NCI-H524 (cell line): ENCODE results near the gene HECTD2.

Experiments used
- DNase-seq, 2 experiments: peaks; one replicate each; lab custom pipeline; 2025; lab: John Stamatoyannopoulos, UW

Gene HECTD2

GRCh38 chr10:91536733-91537132 lies 126.6 kb downstream of the HECTD2 start:
- no peak for DNase-seq

GRCh38 chr10:91537614-91538383 lies 127.7 kb downstream of the HECTD2 start:
- DNase-seq = no peak

- DNase-seq = no peak
These were observed 129.8 kb downstream of the HECTD2 start for GRCh38 chr10:91539930-91540329.

- DNase-seq = no peak
These were observed 130.6 kb downstream of the HECTD2 start for GRCh38 chr10:91540733-91541132.

- DNase-seq = no peak
These were observed 131.3 kb downstream of the HECTD2 start for GRCh38 chr10:91541481-91541880.

GRCh38 chr10:91545384-91545783 lies 135.2 kb downstream of the HECTD2 start:
- DNase-seq = no peak

GRCh38 chr10:91545838-91546237 lies 135.7 kb downstream of the HECTD2 start:
- no peak for DNase-seq

- DNase-seq = no peak
These were observed 139.1 kb downstream of the HECTD2 start for GRCh38 chr10:91549262-91549661.

GRCh38 chr10:91550021-91550420 lies 139.9 kb downstream of the HECTD2 start:
- no peak for DNase-seq

- DNase-seq = peak in 1 of 2 experiments; percentile 36
These were observed 141.7 kb downstream of the HECTD2 start for GRCh38 chr10:91551856-91552255.

- DNase-seq = no peak
These were observed 142.3 kb downstream of the HECTD2 start for GRCh38 chr10:91552274-91553095.

- DNase-seq = no peak
These were observed 145.3 kb downstream of the HECTD2 start for GRCh38 chr10:91555455-91555854.

- DNase-seq = no peak
These were observed 146.8 kb downstream of the HECTD2 start for GRCh38 chr10:91556691-91557566.

- DNase-seq = no peak
These were observed 147.5 kb downstream of the HECTD2 start for GRCh38 chr10:91557651-91558111.

- DNase-seq = no peak
These were observed 148.3 kb downstream of the HECTD2 start for GRCh38 chr10:91558473-91558872.

- DNase-seq = no peak
These were observed 149.0 kb downstream of the HECTD2 start for GRCh38 chr10:91559169-91559568.

- DNase-seq = no peak
These were observed 149.6 kb downstream of the HECTD2 start for GRCh38 chr10:91559750-91560149.

- peak in 1 of 2 experiments; percentile 7 for DNase-seq
These were observed 150.7 kb downstream of the HECTD2 start for GRCh38 chr10:91560827-91561226.

- DNase-seq = no peak
These were observed 152.9 kb downstream of the HECTD2 start for GRCh38 chr10:91562839-91563581.

- no peak for DNase-seq
These were observed 153.9 kb downstream of the HECTD2 start for GRCh38 chr10:91564026-91564425.
